ENCODE data around the gene ADAD2.

The ADAD2 gene

GRCh38 chr16:84223456-84223855 is 32.5 kb downstream of the ADAD2 start:
- DNase-seq, result no peak

GRCh38 chr16:84224554-84224953 is 33.6 kb downstream of the ADAD2 start:
- DNase-seq, result no peak

GRCh38 chr16:84225126-84225525 is 34.2 kb downstream of the ADAD2 start:
- DNase-seq, result no peak

GRCh38 chr16:84225571-84225970 is 34.6 kb downstream of the ADAD2 start:
- DNase-seq, result no peak

GRCh38 chr16:84226026-84226425 is 35.1 kb downstream of the ADAD2 start:
- DNase-seq, result no peak

GRCh38 chr16:84227548-84227947 is 36.6 kb downstream of the ADAD2 start:
- no peak for DNase-seq

GRCh38 chr16:84228256-84228838 is 37.4 kb downstream of the ADAD2 start:
- DNase-seq, result no peak

GRCh38 chr16:84229471-84229870 is 38.5 kb downstream of the ADAD2 start:
- no peak for DNase-seq

- no peak for DNase-seq
Measured at GRCh38 chr16:84232060-84232459, 41.1 kb downstream of the ADAD2 start.

- DNase-seq, result no peak
Measured at GRCh38 chr16:84232969-84233368, 42.0 kb downstream of the ADAD2 start.

GRCh38 chr16:84233748-84234147 is 42.8 kb downstream of the ADAD2 start:
- DNase-seq, result no peak

GRCh38 chr16:84234321-84235241 is 43.6 kb downstream of the ADAD2 start:
- peak; percentile 25 for DNase-seq

GRCh38 chr16:84236671-84237070 is 45.7 kb downstream of the ADAD2 start:
- DNase-seq, result no peak

- no peak for DNase-seq
Measured at GRCh38 chr16:84237994-84238750, 47.2 kb downstream of the ADAD2 start.

GRCh38 chr16:84239141-84239769 is 48.3 kb downstream of the ADAD2 start:
- no peak for DNase-seq

- no peak for DNase-seq
Measured at GRCh38 chr16:84239909-84240308, 49.0 kb downstream of the ADAD2 start, which contains the start of gene KCNG4. TSS of gene KCNG4 (minus strand) at chr16:84240012. CDS start at chr16:84237485, 2,527 bp downstream.

GRCh38 chr16:84240455-84240854 is 49.5 kb downstream of the ADAD2 start:
- DNase-seq, result no peak

- no peak for DNase-seq
Measured at GRCh38 chr16:84241778-84242177, 50.8 kb downstream of the ADAD2 start.

- no peak for DNase-seq
Measured at GRCh38 chr16:84242839-84243238, 51.9 kb downstream of the ADAD2 start.

- DNase-seq, result no peak
Measured at GRCh38 chr16:84243732-84244131, 52.8 kb downstream of the ADAD2 start.

GRCh38 chr16:84244728-84245127 is 53.8 kb downstream of the ADAD2 start:
- no peak for DNase-seq

- DNase-seq, result no peak
Measured at GRCh38 chr16:84245956-84246678, 55.2 kb downstream of the ADAD2 start.

All from right kidney (tissue), 1 donor.